ENCODE data around the gene SERPINB8. TPM values are rescaled to one million over a fixed set of nuclear protein-coding genes. Genes with fewer than 3 reads are reported as not detected.

Gene SERPINB8
- total and polyA plus RNA-seq, 2 donors (not counting 3 experiments of a cell fraction or from before 2014, with no cell fraction given) = 15.3 to 25.7 TPM

GRCh38 chr18:63986885-63987284, 17.0 kb downstream of the SERPINB8 start:
- FAIRE-seq = no peak
- Histone ChIP-seq H3K4me2 (ENCODE audit: insufficient read depth, low read length) (no peak overlapping the region), H3K27ac (ENCODE audit: insufficient read depth, low read depth, low read length) (no peak overlapping the region), H4K20me1 (replicated peaks; ENCODE audit: control insufficient read depth, extremely low read depth, insufficient read depth, low read length) (no peaks in the 10 kb centered on the region), H3K4me1 (ENCODE audit: control insufficient read depth, extremely low read depth, insufficient read depth, low read length) (no peaks in the 10 kb centered on the region), H3K4me3 (replicated peaks in 1 of 3; ENCODE audit: insufficient read depth in 1 of 3, low read depth in 1 of 3, low read length in 3 of 3) (no peak overlapping the region), H3K9me1 (replicated peaks; ENCODE audit: control insufficient read depth, extremely low read depth, insufficient read depth, low read length) (no peaks in the 10 kb centered on the region), H3K9me3 (replicated peaks; ENCODE audit: control insufficient read depth, insufficient read depth, low read length) (no peaks in the 10 kb centered on the region), H3K79me2 (ENCODE audit: control insufficient read depth, insufficient read depth, low read length) (no peaks in the 10 kb centered on the region), H2AFZ (ENCODE audit: low read depth, low read length) (no peak overlapping the region), H3K36me3 (ENCODE audit: control insufficient read depth in 2 of 2, extremely low read depth in 1 of 2, insufficient read depth in 2 of 2, low read length in 2 of 2) (peaks cover 11 to 14% of the 10 kb centered on the region in 2 experiments), H3K27me3 (ENCODE audit: control insufficient read depth in 2 of 2, insufficient read depth in 2 of 2, low read length in 2 of 2) (no peaks in the 10 kb centered on the region), H3K9ac (replicated peaks; ENCODE audit: extremely low read depth, insufficient read depth, low read length) (no peak overlapping the region)
- TF ChIP-seq EZH2 (IDR thresholded peaks at IDR 0.05; ENCODE audit: borderline replicate concordance, low read depth, low read length, severe bottlenecking) = no peak
- no peak for TF ChIP-seq CTCF (IDR thresholded peaks at IDR 0.05; ENCODE audit: extremely low read depth in 1 of 2, insufficient read depth in 1 of 2, low read depth in 1 of 2, low read length in 2 of 2)
- no peak for TF ChIP-seq MYC (IDR thresholded peaks at IDR 0.05; ENCODE audit: low read depth, low read length)
- no peak for TF ChIP-seq POLR2A (IDR thresholded peaks at IDR 0.05; ENCODE audit: low read depth, low read length)
- TF ChIP-seq JUN (IDR thresholded peaks at IDR 0.05; ENCODE audit: borderline replicate concordance, insufficient read depth, insufficient read length, low read depth) = no peak
- no TSS peak for BruUV-seq (replicated peaks)
- ChIA-PET POLR2A (no interaction called here), CTCF (interaction anchor here (3.5 to 4.1 kb wide), 2 partner anchors 7 to 23 kb away, joined by 15 to 26 read pairs; no protein-coding TSS in a partner anchor)
- no peak for DNase-seq (ENCODE audit: low read depth, low spot score)
- dilution Hi-C loops (cut with MboI; ENCODE audit: extremely low pct_ligation_motif_present, low sequenced_read_pairs) (no loop called here), intact Hi-C loops (cut with micrococcal nuclease) (no loop called here)

- Histone ChIP-seq H2AFZ (ENCODE audit: low read depth, low read length) (no peak overlapping the region), H3K4me3 (replicated peaks in 1 of 3; ENCODE audit: insufficient read depth in 1 of 3, low read depth in 1 of 3, low read length in 3 of 3) (no peak overlapping the region), H3K9ac (replicated peaks; ENCODE audit: extremely low read depth, insufficient read depth, low read length) (no peak overlapping the region), H3K4me1 (ENCODE audit: control insufficient read depth, extremely low read depth, insufficient read depth, low read length) (no peaks in the 10 kb centered on the region), H3K9me3 (replicated peaks; ENCODE audit: control insufficient read depth, insufficient read depth, low read length) (no peaks in the 10 kb centered on the region), H3K27me3 (ENCODE audit: control insufficient read depth in 2 of 2, insufficient read depth in 2 of 2, low read length in 2 of 2) (no peaks in the 10 kb centered on the region), H4K20me1 (replicated peaks; ENCODE audit: control insufficient read depth, extremely low read depth, insufficient read depth, low read length) (no peaks in the 10 kb centered on the region), H3K9me1 (replicated peaks; ENCODE audit: control insufficient read depth, extremely low read depth, insufficient read depth, low read length) (no peaks in the 10 kb centered on the region), H3K27ac (ENCODE audit: insufficient read depth, low read depth, low read length) (no peak overlapping the region), H3K4me2 (ENCODE audit: insufficient read depth, low read length) (no peak overlapping the region), H3K79me2 (ENCODE audit: control insufficient read depth, insufficient read depth, low read length) (no peaks in the 10 kb centered on the region), H3K36me3 (ENCODE audit: control insufficient read depth in 2 of 2, extremely low read depth in 1 of 2, insufficient read depth in 2 of 2, low read length in 2 of 2) (peaks cover 11 to 14% of the 10 kb centered on the region in 2 experiments)
- CTCF ChIA-PET = interaction anchor here (1.0 kb wide), 2 partner anchors 24 to 51 kb away, joined by 3 read pairs; no protein-coding TSS in a partner anchor
- DNase-seq (ENCODE audit: low read depth, low spot score) (no peak), FAIRE-seq (no peak)
- intact Hi-C loops (cut with micrococcal nuclease) = no loop called here
- POLR2A ChIA-PET = no interaction called here
- BruUV-seq (replicated peaks) = no TSS peak
- dilution Hi-C loops (cut with MboI; ENCODE audit: extremely low pct_ligation_motif_present, low sequenced_read_pairs) = no loop called here
- no peak for TF ChIP-seq FOS (IDR thresholded peaks at IDR 0.05; ENCODE audit: borderline replicate concordance, insufficient read depth, low read length)
- no peak for TF ChIP-seq JUN (IDR thresholded peaks at IDR 0.05; ENCODE audit: borderline replicate concordance, insufficient read depth, insufficient read length, low read depth)
- no peak for TF ChIP-seq MYC (IDR thresholded peaks at IDR 0.05; ENCODE audit: low read depth, low read length)
- TF ChIP-seq CTCF (IDR thresholded peaks at IDR 0.05; ENCODE audit: extremely low read depth in 1 of 2, insufficient read depth in 1 of 2, low read depth in 1 of 2, low read length in 2 of 2) = no peak
- TF ChIP-seq EZH2 (IDR thresholded peaks at IDR 0.05; ENCODE audit: borderline replicate concordance, low read depth, low read length, severe bottlenecking) = no peak
- TF ChIP-seq POLR2AphosphoS5 (IDR thresholded peaks at IDR 0.05; ENCODE audit: insufficient read depth, low read depth, low read length) = no peak
- no peak for TF ChIP-seq GATA2 (IDR thresholded peaks at IDR 0.05; ENCODE audit: insufficient read depth, insufficient read length, low read depth, low read length)
These were observed 17.9 kb downstream of the SERPINB8 start for GRCh38 chr18:63987743-63988142.
